Measurements from ENCODE around the gene JAK3.

GRCh38 chr19:17817668-17818363 lies 30.0 kb downstream of the JAK3 start:
- TF ChIP-seq CTCF (IDR thresholded peaks at IDR 0.05) (no peak), TCF7L2 (IDR thresholded peaks at IDR 0.05; ENCODE audit: low read depth, low read length) (no peak)

All from Panc1 (cell line).